K562 (cell line): ENCODE data around the gene METTL15.

ENCODE experiments used
- DMBX1 ChIP-seq: fragments of 250-450 bp; sonication (Bioruptor Pico); IDR thresholded peaks from 2 replicates; pipeline ENCODE4 v1.8.0; 2022; ENCODE audit warnings: inconsistent platforms, mild to moderate bottlenecking, moderate library complexity, borderline replicate concordance
- SRSF7 ChIP-seq: fragments of 200-400 bp; formaldehyde crosslinking; optimal IDR thresholded peaks from 2 replicates; pipeline ENCODE3; 2017; ENCODE audit warnings: mild to moderate bottlenecking, low read depth, low read length
- ZNF134 ChIP-seq: fragments of 250-450 bp; sonication (Bioruptor Pico); conservative IDR thresholded peaks from 2 replicates; pipeline ENCODE4 v1.4.0; 2020

GRCh38 chr11:28123151-28123581 is 15.0 kb downstream of the METTL15 start:
- no peak for TF ChIP-seq SRSF7
- no peak for TF ChIP-seq ZNF134 (CRISPR knock-in tag)
- no peak for TF ChIP-seq DMBX1 (CRISPR knock-in tag)
